HepG2 (cell line): ENCODE results near the gene PDIA4. TPM values are rescaled to one million over a fixed set of nuclear protein-coding genes. Genes with fewer than 3 reads are reported as not detected.
A peak's percentile ranks its signal among the peaks of the same experiment; 100 is the strongest.

Experiments used
- ATAC-seq: fragments of 200-7000 bp; cut with Tn5 transposase; 3 replicates; pipeline ENCODE4 v1.9.1; 2020; ENCODE audit warnings: mild to moderate bottlenecking, moderate library complexity
- BruUV-seq: library from RNA; stranded (reverse); fragments of 400-500 nt; replicated peaks from 2 replicates; lab custom pipeline; 2021; lab: Mats Ljungman, UMichigan
- CTCF ChIA-PET: fragments of 300-600 bp; formaldehyde crosslinking; extraction: SDS; loops from one replicate; lab custom pipeline; 2021; ENCODE audit warnings: low total read pairs, inconsistent platforms, low intra/inter-chr PET ratio; lab: Yijun Ruan, JAX
- POLR2A ChIA-PET: fragments of 350-600 bp; sonication (Branson Sonifier 250); formaldehyde crosslinking; loops from one replicate; lab custom pipeline; 2020; ENCODE audit warnings: antibody characterized with exemption, inconsistent platforms; lab: Yijun Ruan, JAX
- DNase-seq: peaks from one replicate; pipeline ENCODE4 v3.0.0-alpha.2; 2015; ENCODE audit warnings: low spot score
- FAIRE-seq: peaks from 3 replicates; lab custom pipeline; 2011; peaks lifted over from hg19 to GRCh38; lab: Jason Lieb, UNC
- H2AFZ ChIP-seq: one replicate; pipeline ENCODE4 v1.6.1; 2011; ENCODE audit warnings: low read length, inconsistent platforms
- H3K27ac ChIP-seq: fragments of 300-600 bp; 3 replicates; pipeline ENCODE4 v1.8.0; 2011; ENCODE audit warnings: mixed run types, mild to moderate bottlenecking, mixed read lengths, low read length, inconsistent platforms; ENCODE audit not compliant: insufficient read depth; ENCODE audit errors: extremely low read length
- H3K27me3 ChIP-seq, 2 experiments: fragments of 200-600 bp in 1 of 2; 2 replicates in 1 of 2; 3 replicates in 1 of 2; pipeline versions ENCODE4 v1.6.0 to v1.8.0; 2011; ENCODE audit warnings: low read length in 2 of 2, mild to moderate bottlenecking in 2 of 2, moderate library complexity in 2 of 2, inconsistent platforms in 1 of 2; ENCODE audit not compliant: insufficient read depth in 2 of 2, control insufficient read depth in 1 of 2
- H3K36me3 ChIP-seq, 2 experiments: fragments of 200-600 bp in 1 of 2; replicated peaks in 1 of 2; 2 replicates in 1 of 2; 3 replicates in 1 of 2; pipeline versions ENCODE4 v1.5.1 to v1.8.0; 2011; ENCODE audit warnings: low read length in 2 of 2, inconsistent platforms in 1 of 2; ENCODE audit not compliant: insufficient read depth in 2 of 2, control insufficient read depth in 1 of 2
- H3K4me1 ChIP-seq: 2 replicates; pipeline ENCODE4 v1.5.1; 2012; ENCODE audit warnings: low read length, inconsistent platforms; ENCODE audit not compliant: insufficient read depth
- H3K4me2 ChIP-seq: 2 replicates; pipeline ENCODE4 v1.6.0; 2011; ENCODE audit warnings: low read depth, low read length, inconsistent platforms
- H3K4me3 ChIP-seq, 3 experiments: fragments of 200-600 bp in 1 of 3; sonication (generic), shearing (Covaris generic) in 1 of 3; replicated peaks in 1 of 3; 2 replicates each; pipeline ENCODE4 v1.5.1; 2011 to 2016; ENCODE audit warnings: low read length in 3 of 3, inconsistent platforms in 2 of 3, low read depth in 2 of 3, mild to moderate bottlenecking in 2 of 3, control low read depth in 1 of 3, mixed read lengths in 1 of 3; ENCODE audit not compliant: insufficient read depth in 1 of 3
- H3K79me2 ChIP-seq: one replicate; pipeline ENCODE4 v1.6.1; 2011; ENCODE audit warnings: low read length, inconsistent platforms; ENCODE audit not compliant: insufficient read depth
- H3K9ac ChIP-seq: 2 replicates; pipeline ENCODE4 v1.6.0; 2011; ENCODE audit warnings: mild to moderate bottlenecking, low read depth, low read length, inconsistent platforms; ENCODE audit not compliant: insufficient read depth
- H3K9me3 ChIP-seq: 2 replicates; pipeline ENCODE4 v1.5.1; 2012; ENCODE audit warnings: mild to moderate bottlenecking, low read length
- H4K20me1 ChIP-seq: 2 replicates; pipeline ENCODE4 v1.6.0; 2011; ENCODE audit warnings: inconsistent platforms, mild to moderate bottlenecking, low read length, moderate library complexity; ENCODE audit not compliant: insufficient read depth
- DRAP1 ChIP-seq: IDR thresholded peaks from 2 replicates; pipeline ENCODE4 v1.6.1; 2016; ENCODE audit warnings: missing genetic modification reagents, missing compliant biosample characterization
- HNF1B ChIP-seq: sonication (generic); formaldehyde crosslinking; IDR thresholded peaks from 2 replicates; pipeline ENCODE4 v1.5.1; 2020; ENCODE audit warnings: mild to moderate bottlenecking, moderate library complexity, missing genetic modification reagents
- HOXD1 ChIP-seq: sonication (generic); formaldehyde crosslinking; IDR thresholded peaks from 2 replicates; pipeline ENCODE4 v1.5.0; 2020; ENCODE audit warnings: missing genetic modification reagents
- KAT8 ChIP-seq: IDR thresholded peaks from 2 replicates; pipeline ENCODE4 v1.6.1; 2016; ENCODE audit warnings: missing genetic modification reagents, missing compliant biosample characterization
- MED1 ChIP-seq: sonication (generic); formaldehyde crosslinking; IDR thresholded peaks from 2 replicates; pipeline ENCODE4 v1.4.0; 2020; ENCODE audit warnings: missing genetic modification reagents
- NCOR1 ChIP-seq: fragments of 200-600 bp; sonication (generic); IDR thresholded peaks from 2 replicates; pipeline ENCODE4 v1.7.0; 2017; ENCODE audit warnings: antibody characterized with exemption, low read length, borderline replicate concordance
- NR2F2 ChIP-seq: IDR thresholded peaks from 2 replicates; pipeline ENCODE4 v1.6.1; 2012; ENCODE audit warnings: low read depth, inconsistent platforms, borderline replicate concordance
- POGK ChIP-seq: sonication (generic); formaldehyde crosslinking; conservative IDR thresholded peaks from 2 replicates; pipeline ENCODE4 v1.8.0; 2022; ENCODE audit warnings: mild to moderate bottlenecking, moderate library complexity, missing genetic modification reagents
- REPIN1 ChIP-seq: sonication (generic); formaldehyde crosslinking; IDR thresholded peaks from 2 replicates; pipeline ENCODE4 v1.8.0; 2022; ENCODE audit warnings: missing genetic modification reagents, low read depth, mild to moderate bottlenecking, borderline replicate concordance
- ZFAT ChIP-seq: sonication (generic); formaldehyde crosslinking; conservative IDR thresholded peaks from 2 replicates; pipeline ENCODE4 v1.8.1; 2023; ENCODE audit warnings: missing genetic modification reagents, inconsistent platforms
- ZFP62 ChIP-seq: sonication (generic); formaldehyde crosslinking; IDR thresholded peaks from 2 replicates; pipeline ENCODE4 v1.4.0; 2020; ENCODE audit warnings: missing genetic modification reagents
- ZNF205 ChIP-seq: IDR thresholded peaks from 2 replicates; pipeline ENCODE4 v1.6.1; 2018; ENCODE audit warnings: missing biosample characterization, missing genetic modification reagents
- ZNF383 ChIP-seq: sonication (generic); formaldehyde crosslinking; IDR thresholded peaks from 2 replicates; pipeline ENCODE4 v1.4.0; 2020; ENCODE audit warnings: missing genetic modification reagents, mild to moderate bottlenecking, borderline replicate concordance
- ZNF740 ChIP-seq: sonication (generic); formaldehyde crosslinking; IDR thresholded peaks from 2 replicates; pipeline ENCODE4 v1.4.0; 2020; ENCODE audit warnings: missing genetic modification reagents
- ZNF768 ChIP-seq: sonication (generic); formaldehyde crosslinking; IDR thresholded peaks from 2 replicates; pipeline ENCODE4 v1.4.0; 2020; ENCODE audit warnings: missing genetic modification reagents
- ZNF883 ChIP-seq: sonication (generic); formaldehyde crosslinking; IDR thresholded peaks from 2 replicates; pipeline ENCODE4 v1.5.1; 2020; ENCODE audit warnings: mild to moderate bottlenecking, missing genetic modification reagents; ENCODE audit errors: not compliant biosample characterization
- WGBS: methylation state at CpG from one replicate; pipeline ENCODE4 v1.1.6; 2017; ENCODE audit warnings: low lambda C conversion rate; 5-methylcytosine and 5-hydroxymethylcytosine counted together
- in situ Hi-C: cut with HindIII; loops from 2 replicates; pipeline ENCODE4 v1.10.0; 2017; ENCODE audit warnings: low pct_unique_long_range_greater_than_20kb; ENCODE audit not compliant: extremely low pct_ligation_motif_present
- intact Hi-C: fragments of 100-400 bp; cut with micrococcal nuclease; formaldehyde crosslinking; loops from one replicate; pipeline ENCODE4 v1.10.0; 2022; ENCODE audit not compliant: unreplicated experiment
- polyA plus RNA-seq, 8 experiments: library from polyadenylated mRNA; depleted of rRNA in 3 of 8; stranded (reverse) in 7 of 8; unstranded in 1 of 8; fragments of >200 nt; fragmentation: Illumina TruSeq in 4 of 8; extraction: Trizol in 4 of 8; gene quantifications; 2 replicates each; pipeline versions ENCODE4 v1.2.1 to v1.2.3, GENCODE V29; 2011 to 2016; ENCODE audit warnings: low read depth in 4 of 8, missing spikeins in 1 of 8, mixed read lengths in 1 of 8; ENCODE audit not compliant: insufficient read depth in 1 of 8
- total RNA-seq, 5 experiments: library from RNA; depleted of rRNA; stranded (reverse); fragments of >200 nt; fragmentation: Illumina TruSeq; extraction: Trizol; gene quantifications; 2 replicates each; pipeline ENCODE4 v1.2.3, GENCODE V29; 2016; ENCODE audit warnings: low read depth in 1 of 5

The PDIA4 gene
- total and polyA plus RNA-seq, 2 of the 13 experiments (the other 11 are each of a cell fraction or from before 2014, with no cell fraction given): 278 to 402 TPM

- no peak for TF ChIP-seq HNF1B (CRISPR knock-in tag)
Measured at GRCh38 chr7:148987751-148988512, 40.4 kb downstream of the PDIA4 start (continued).

GRCh38 chr7:148987010-148987750 is 41.1 kb downstream of the PDIA4 start:
- peak overlapping the region; percentile 61 for H3K9ac ChIP-seq
- intact Hi-C loops: loop anchor here (1.0 to 5.0 kb wide), 2 partner anchors 41 to 80 kb away; partner anchors contain the start of gene PDIA4
- ChIA-PET CTCF (interaction anchor here (1.3 kb wide), 1 partner anchor 78 kb away, joined by 3 read pairs; no protein-coding TSS in a partner anchor), POLR2A (interaction anchor here (1.0 kb wide), 1 partner anchor 41 kb away, joined by 4 read pairs; the partner anchor contains the start of gene PDIA4)
- FAIRE-seq (peak; percentile 72), ATAC-seq (peak; percentile 94), DNase-seq (peak; percentile 87)
- WGBS: under 1% methylated on average over 17 of the region's 17 CpGs
- no peaks in the 10 kb centered on the region for H4K20me1 ChIP-seq
- in situ Hi-C loops: no loop called here
- no peaks in the 10 kb centered on the region for H3K79me2 ChIP-seq
- peak overlapping the region; percentile 78 to 97 (median 88) for H3K4me3 ChIP-seq
- H3K36me3 ChIP-seq: no peaks in the 10 kb centered on the region
- peak overlapping the region; percentile 86 for H3K27ac ChIP-seq
- H2AFZ ChIP-seq: peak overlapping the region; percentile 98
- H3K4me1 ChIP-seq: peaks cover 45% of the 10 kb centered on the region
- no peaks in the 10 kb centered on the region for H3K9me3 ChIP-seq
- peaks cover 0 to 3% of the 10 kb centered on the region in 2 experiments; a peak in 1 of 5 replicates for H3K27me3 ChIP-seq
- no TSS peak for BruUV-seq
- peak overlapping the region; percentile 92 for H3K4me2 ChIP-seq
- TF ChIP-seq HOXD1 (no peak), ZNF205 (CRISPR knock-in tag) (0 out of 2 replicates have a peak, but pooled peaks have one; percentile 52), ZNF740 (CRISPR knock-in tag) (0 out of 2 replicates have a peak, but pooled peaks have one; percentile 30), MED1 (CRISPR knock-in tag) (peak; percentile 22), REPIN1 (CRISPR knock-in tag) (no peak; the same call in 1 of the 2 replicates), POGK (CRISPR knock-in tag) (0 out of 2 replicates have a peak, but pooled peaks have one; percentile 5), KAT8 (CRISPR knock-in tag) (peak; percentile 7; the same call in 1 of the 2 replicates), ZNF383 (0 out of 2 replicates have a peak, but pooled peaks have one; percentile 11), NR2F2 (peak; percentile 52; the same call in 1 of the 2 replicates), DRAP1 (CRISPR knock-in tag) (peak; percentile 77), ZFAT (CRISPR knock-in tag) (no peak), NCOR1 (0 out of 2 replicates have a peak, but pooled peaks have one; percentile 27), ZNF768 (CRISPR knock-in tag) (peak; percentile 99), ZFP62 (CRISPR knock-in tag) (no peak), ZNF883 (CRISPR knock-in tag) (peak; percentile 58)
